Peyer's patch (tissue), 4 donors: Measurements from ENCODE around the gene MFSD1. TPM values are rescaled to one million over a fixed set of nuclear protein-coding genes. Genes with fewer than 3 reads are reported as not detected.
A peak's percentile ranks its signal among the peaks of the same experiment; 100 is the strongest.

Source experiments
- DNase-seq, 3 donors: peaks; one replicate each; pipeline ENCODE4 v3.0.0-alpha.2; 2017 to 2019
- H3K27ac ChIP-seq, 4 donors: fragments of 200-600 bp; sonication (generic); one replicate each; pipeline ENCODE4 v1.5.1; 2016 to 2019
- H3K27me3 ChIP-seq, 2 donors: fragments of 200-600 bp; sonication (generic); one replicate each; pipeline ENCODE4 v1.5.1; 2019
- H3K36me3 ChIP-seq, 3 donors: fragments of 200-600 bp; sonication (generic); one replicate each; pipeline ENCODE4 v1.5.1; 2016 to 2019
- H3K4me1 ChIP-seq, 4 donors: fragments of 200-600 bp; sonication (generic); one replicate each; pipeline ENCODE4 v1.5.1; 2016 to 2019
- H3K4me3 ChIP-seq, 4 donors: fragments of 200-600 bp; sonication (generic); 1 replicate in 3 of 4; 2 replicates in 1 of 4; pipeline ENCODE4 v1.5.1; 2016 to 2019; ENCODE audit warnings: mild to moderate bottlenecking in 1 of 4
- H3K9me3 ChIP-seq, 4 donors: fragments of 200-600 bp; sonication (generic); one replicate each; pipeline ENCODE4 v1.5.1; 2016 to 2019; ENCODE audit warnings: mild to moderate bottlenecking in 1 of 4
- POLR2A ChIP-seq, 2 donors: fragments of 450-650 bp; IDR thresholded peaks; one replicate each; pipeline ENCODE4 v1.5.1; 2017; ENCODE audit warnings: antibody characterized with exemption in 2 of 2, mild to moderate bottlenecking in 2 of 2, moderate library complexity in 2 of 2
- total RNA-seq, 4 donors: library from RNA; depleted of rRNA; stranded (reverse); fragments of >200 nt; gene quantifications; one replicate each; pipeline ENCODE4 v1.1.0, GENCODE V29; 2016
- TF ChIP-seq, protein P1 (sequence below), 6 experiments: fragments of 450-650 bp in 4 of 6; fragments of 200-600 bp in 2 of 6; sonication (generic) in 1 of 6; IDR thresholded peaks; one replicate each; pipeline ENCODE4 v1.5.1; 2017 to 2019; ENCODE audit warnings: antibody characterized with exemption in 6 of 6, mild to moderate bottlenecking in 3 of 6, moderate library complexity in 1 of 6

MFSD1 gene, protein sequence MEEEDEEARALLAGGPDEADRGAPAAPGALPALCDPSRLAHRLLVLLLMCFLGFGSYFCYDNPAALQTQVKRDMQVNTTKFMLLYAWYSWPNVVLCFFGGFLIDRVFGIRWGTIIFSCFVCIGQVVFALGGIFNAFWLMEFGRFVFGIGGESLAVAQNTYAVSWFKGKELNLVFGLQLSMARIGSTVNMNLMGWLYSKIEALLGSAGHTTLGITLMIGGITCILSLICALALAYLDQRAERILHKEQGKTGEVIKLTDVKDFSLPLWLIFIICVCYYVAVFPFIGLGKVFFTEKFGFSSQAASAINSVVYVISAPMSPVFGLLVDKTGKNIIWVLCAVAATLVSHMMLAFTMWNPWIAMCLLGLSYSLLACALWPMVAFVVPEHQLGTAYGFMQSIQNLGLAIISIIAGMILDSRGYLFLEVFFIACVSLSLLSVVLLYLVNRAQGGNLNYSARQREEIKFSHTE
- total RNA-seq = 10 to 100 TPM; 14.9 to 48.0 (median 42.6) TPM

DNA sequence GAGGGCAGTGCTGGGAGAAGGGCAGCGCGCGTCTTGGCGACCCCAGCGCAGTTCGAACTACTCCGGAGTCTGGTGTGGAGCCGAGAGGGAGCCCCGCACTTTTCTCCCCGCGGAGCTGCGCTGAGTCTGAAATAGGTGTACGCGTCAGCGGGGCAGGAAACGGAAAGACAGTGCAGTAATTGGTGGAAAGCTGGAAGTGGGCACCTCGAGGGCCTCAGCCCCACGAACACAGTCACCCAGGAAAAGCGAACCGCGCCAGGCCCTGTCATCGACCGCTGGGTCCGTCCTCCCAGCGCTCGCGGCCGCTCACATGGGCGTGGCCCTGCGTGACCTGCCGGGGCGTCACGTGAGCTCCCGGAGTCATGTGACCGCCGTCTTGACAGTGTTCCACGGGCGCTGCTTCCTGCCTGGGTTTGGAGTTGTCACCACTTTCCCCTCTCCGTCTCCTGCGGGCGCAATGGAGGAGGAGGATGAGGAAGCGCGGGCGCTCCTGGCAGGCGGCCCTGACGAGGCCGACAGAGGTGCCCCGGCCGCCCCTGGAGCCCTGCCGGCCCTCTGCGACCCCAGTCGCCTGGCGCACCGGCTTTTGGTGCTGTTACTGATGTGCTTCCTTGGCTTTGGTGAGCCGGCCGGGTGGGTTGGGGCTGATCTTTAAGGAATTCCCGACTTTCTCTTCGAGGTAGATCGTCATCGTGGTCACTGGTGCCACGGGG is at the start of gene MFSD1:
MFSD1 (plus strand) TSS at position 359 of the 713 bp plus-strand sequence; CDS start at position 458, 99 bp downstream.
- DNase-seq = peak; percentile 96 to 99 (median 98)
- TF ChIP-seq POLR2A (IDR thresholded peaks at IDR 0.05) = peak; percentile 71 to 78
- TF ChIP-seq, protein P1, sequence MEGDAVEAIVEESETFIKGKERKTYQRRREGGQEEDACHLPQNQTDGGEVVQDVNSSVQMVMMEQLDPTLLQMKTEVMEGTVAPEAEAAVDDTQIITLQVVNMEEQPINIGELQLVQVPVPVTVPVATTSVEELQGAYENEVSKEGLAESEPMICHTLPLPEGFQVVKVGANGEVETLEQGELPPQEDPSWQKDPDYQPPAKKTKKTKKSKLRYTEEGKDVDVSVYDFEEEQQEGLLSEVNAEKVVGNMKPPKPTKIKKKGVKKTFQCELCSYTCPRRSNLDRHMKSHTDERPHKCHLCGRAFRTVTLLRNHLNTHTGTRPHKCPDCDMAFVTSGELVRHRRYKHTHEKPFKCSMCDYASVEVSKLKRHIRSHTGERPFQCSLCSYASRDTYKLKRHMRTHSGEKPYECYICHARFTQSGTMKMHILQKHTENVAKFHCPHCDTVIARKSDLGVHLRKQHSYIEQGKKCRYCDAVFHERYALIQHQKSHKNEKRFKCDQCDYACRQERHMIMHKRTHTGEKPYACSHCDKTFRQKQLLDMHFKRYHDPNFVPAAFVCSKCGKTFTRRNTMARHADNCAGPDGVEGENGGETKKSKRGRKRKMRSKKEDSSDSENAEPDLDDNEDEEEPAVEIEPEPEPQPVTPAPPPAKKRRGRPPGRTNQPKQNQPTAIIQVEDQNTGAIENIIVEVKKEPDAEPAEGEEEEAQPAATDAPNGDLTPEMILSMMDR (IDR thresholded peaks at IDR 0.05) = peak in 1 of 6 experiments; percentile 19
- no peaks in the 10 kb centered on the region for H3K9me3 ChIP-seq
- peaks cover 0 to 10% (median 0%) of the 10 kb centered on the region in 4 donors for H3K4me1 ChIP-seq
- H3K27ac ChIP-seq = peak within 1 kb of the TSS; percentile 71 to 84 (median 81)
- H3K4me3 ChIP-seq = peak within 1 kb of the TSS; percentile 76 to 87 (median 83)
- H3K36me3 ChIP-seq = no peaks in the 10 kb centered on the region
- no peaks in the 10 kb centered on the region for H3K27me3 ChIP-seq

DNA sequence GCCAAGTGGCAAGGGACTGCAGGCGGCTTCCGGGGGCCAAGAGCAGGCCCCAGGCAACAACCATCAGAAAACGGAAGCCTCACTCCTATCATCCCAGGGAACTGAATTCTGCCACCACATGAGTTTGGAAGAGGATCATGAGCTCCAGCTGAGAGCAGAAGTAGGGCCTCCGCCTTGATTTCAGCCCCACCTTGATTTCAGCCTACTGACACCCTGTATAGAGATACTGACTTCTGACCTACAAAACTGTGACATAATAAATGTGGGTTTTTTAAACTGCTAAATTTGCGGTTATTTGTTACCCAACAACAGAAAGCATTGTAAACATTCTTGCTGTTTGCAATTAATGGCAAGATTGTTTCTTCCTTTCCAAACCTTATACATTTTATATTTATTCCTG is 48.0 kb upstream of the MFSD1 start:
- no peak for TF ChIP-seq POLR2A (IDR thresholded peaks at IDR 0.05)
- TF ChIP-seq, protein P1 (IDR thresholded peaks at IDR 0.05) = no peak
- no peak overlapping the region for H3K4me3 ChIP-seq
- DNase-seq = no peak
- peaks cover 0 to 3% (median 0%) of the 10 kb centered on the region in 3 donors for H3K36me3 ChIP-seq
- no peaks in the 10 kb centered on the region for H3K4me1 ChIP-seq
- H3K9me3 ChIP-seq = no peaks in the 10 kb centered on the region
- no peak overlapping the region for H3K27ac ChIP-seq
- H3K27me3 ChIP-seq = no peaks in the 10 kb centered on the region

GRCh38 chr3:158755421-158755820 is 46.4 kb upstream of the MFSD1 start:
- H3K27ac ChIP-seq = no peak overlapping the region

DNA sequence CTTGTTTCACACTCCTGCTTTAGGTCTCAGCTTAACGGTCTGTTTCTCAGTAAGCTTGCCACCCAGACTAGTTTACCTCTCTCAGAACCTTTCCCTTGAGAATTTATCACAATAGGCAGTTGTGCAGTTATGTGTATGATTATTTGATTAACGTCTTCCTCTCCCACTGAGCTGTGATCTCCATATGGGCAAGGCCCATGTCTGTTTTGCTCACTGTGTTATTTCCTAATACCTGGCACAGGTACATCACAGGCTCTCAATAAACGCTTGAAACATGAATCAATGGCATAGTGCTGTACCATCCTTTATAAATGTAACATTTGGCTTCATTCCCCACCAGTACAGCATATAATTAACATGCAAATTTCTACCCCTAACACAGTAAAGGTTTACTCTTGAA is 40.5 kb upstream of the MFSD1 start:
- H3K4me3 ChIP-seq = no peak overlapping the region
- TF ChIP-seq POLR2A (IDR thresholded peaks at IDR 0.05) = no peak
- TF ChIP-seq, protein P1 (IDR thresholded peaks at IDR 0.05) = no peak
- H3K27ac ChIP-seq = no peak overlapping the region
- no peaks in the 10 kb centered on the region for H3K4me1 ChIP-seq
- H3K9me3 ChIP-seq = no peaks in the 10 kb centered on the region
- no peaks in the 10 kb centered on the region for H3K27me3 ChIP-seq
- H3K36me3 ChIP-seq = no peaks in the 10 kb centered on the region
- DNase-seq = no peak

More at GRCh38 chr3:158755421-158755820, 46.4 kb upstream of the MFSD1 start:
- H3K9me3 ChIP-seq = no peaks in the 10 kb centered on the region
- TF ChIP-seq POLR2A (IDR thresholded peaks at IDR 0.05) = no peak
- TF ChIP-seq, protein P1 (IDR thresholded peaks at IDR 0.05) = no peak
- no peaks in the 10 kb centered on the region for H3K4me1 ChIP-seq
- no peaks in the 10 kb centered on the region for H3K36me3 ChIP-seq
- no peaks in the 10 kb centered on the region for H3K27me3 ChIP-seq
- no peak overlapping the region for H3K4me3 ChIP-seq
- no peak for DNase-seq

GRCh38 chr3:158762701-158763100 is 39.2 kb upstream of the MFSD1 start:
- Histone ChIP-seq H3K4me1 (peaks cover 0 to 5% (median 0%) of the 10 kb centered on the region in 4 donors), H3K27ac (no peak overlapping the region), H3K9me3 (no peaks in the 10 kb centered on the region), H3K36me3 (no peaks in the 10 kb centered on the region), H3K27me3 (no peaks in the 10 kb centered on the region), H3K4me3 (no peak overlapping the region)
- TF ChIP-seq, protein P1 (IDR thresholded peaks at IDR 0.05) = no peak
- TF ChIP-seq POLR2A (IDR thresholded peaks at IDR 0.05) = no peak
- DNase-seq = no peak
